MM.1S (cell line): ENCODE data around the gene DPP6.

Source experiments
- DNase-seq: peaks from one replicate; pipeline ENCODE4 v3.0.0-alpha.2; 2015
- H2AFZ ChIP-seq: fragments of 300-600 bp; sonication (generic); 2 replicates; pipeline ENCODE4 v1.6.0; 2016; ENCODE audit warnings: antibody characterized with exemption, low read length
- H3F3A ChIP-seq: fragments of 300-600 bp; sonication (generic); 2 replicates; pipeline ENCODE4 v1.6.1; 2016; ENCODE audit warnings: mild to moderate bottlenecking, antibody characterized with exemption, low read length, moderate library complexity, mixed read lengths; ENCODE audit not compliant: insufficient read depth
- H3K27ac ChIP-seq: fragments of 300-600 bp; sonication (generic); 2 replicates; pipeline ENCODE4 v1.5.1; 2016; ENCODE audit warnings: mild to moderate bottlenecking, low read length
- H3K27me3 ChIP-seq: fragments of 300-600 bp; sonication (generic); replicated peaks from 2 replicates; pipeline ENCODE4 v1.6.0; 2016; ENCODE audit warnings: low read length; ENCODE audit not compliant: insufficient read depth
- H3K36me3 ChIP-seq: fragments of 300-600 bp; sonication (generic); replicated peaks from 2 replicates; pipeline ENCODE4 v1.6.1; 2016; ENCODE audit warnings: mild to moderate bottlenecking, low read length, mixed read lengths; ENCODE audit not compliant: insufficient read depth
- H3K4me1 ChIP-seq: fragments of 300-600 bp; sonication (generic); 2 replicates; pipeline ENCODE4 v1.6.1; 2016; ENCODE audit warnings: low read length, mixed read lengths
- H3K4me2 ChIP-seq: fragments of 300-600 bp; sonication (generic); 2 replicates; pipeline ENCODE4 v1.6.0; 2016; ENCODE audit warnings: low read depth, low read length
- H3K4me3 ChIP-seq: fragments of 300-600 bp; sonication (generic); 2 replicates; pipeline ENCODE4 v1.5.1; 2016; ENCODE audit warnings: low read length, mixed read lengths
- H3K79me2 ChIP-seq: fragments of 300-600 bp; sonication (generic); 2 replicates; pipeline ENCODE4 v1.6.1; 2016; ENCODE audit warnings: mixed run types, low read length, mixed read lengths
- H3K9ac ChIP-seq: fragments of 300-600 bp; sonication (generic); 2 replicates; pipeline ENCODE4 v1.6.1; 2016; ENCODE audit warnings: low read length, mixed read lengths
- H3K9me2 ChIP-seq: fragments of 300-600 bp; sonication (generic); replicated peaks from 2 replicates; pipeline ENCODE4 v1.6.1; 2016; ENCODE audit warnings: mild to moderate bottlenecking, low read length, mixed read lengths; ENCODE audit not compliant: insufficient read depth
- H3K9me3 ChIP-seq: fragments of 300-600 bp; sonication (generic); replicated peaks from 2 replicates; pipeline ENCODE4 v1.6.1; 2016; ENCODE audit warnings: mild to moderate bottlenecking, low read length, mixed read lengths; ENCODE audit not compliant: insufficient read depth
- H4K20me1 ChIP-seq: fragments of 300-600 bp; sonication (generic); 2 replicates; pipeline ENCODE4 v1.6.1; 2016; ENCODE audit warnings: mild to moderate bottlenecking, low read length, moderate library complexity, mixed read lengths; ENCODE audit not compliant: insufficient read depth
- CTCF ChIP-seq: fragments of 300-600 bp; sonication (generic); IDR thresholded peaks from 2 replicates; pipeline ENCODE4 v1.5.1; 2016; ENCODE audit warnings: antibody characterized with exemption, low read length, mixed read lengths
- EZH2 ChIP-seq: fragments of 300-600 bp; sonication (generic); optimal IDR thresholded peaks from 2 replicates; pipeline ENCODE3; 2017; ENCODE audit warnings: low read depth, mild to moderate bottlenecking, antibody characterized with exemption, low read length, mixed read lengths
- EZH2phosphoT487 ChIP-seq: fragments of 300-600 bp; sonication (generic); IDR thresholded peaks from 2 replicates; pipeline ENCODE4 v1.6.1; 2018; ENCODE audit warnings: antibody characterized with exemption, low read length

DPP6 gene

GRCh38 chr7:154409703-154410311 is 357.6 kb downstream of the DPP6 start:
- Histone ChIP-seq H3F3A (no peaks in the 10 kb centered on the region), H4K20me1 (no peaks in the 10 kb centered on the region), H3K27ac (no peak overlapping the region), H3K36me3 (no peaks in the 10 kb centered on the region), H2AFZ (no peak overlapping the region), H3K4me3 (no peak overlapping the region), H3K9me3 (no peaks in the 10 kb centered on the region), H3K27me3 (no peaks in the 10 kb centered on the region), H3K9me2 (no peaks in the 10 kb centered on the region), H3K9ac (no peak overlapping the region), H3K4me1 (no peaks in the 10 kb centered on the region), H3K79me2 (no peaks in the 10 kb centered on the region), H3K4me2 (no peak overlapping the region)
- TF ChIP-seq CTCF: no peak
- DNase-seq: peak; percentile 48

- Histone ChIP-seq H2AFZ (no peak overlapping the region), H3K27ac (no peak overlapping the region), H3K36me3 (no peaks in the 10 kb centered on the region), H3K27me3 (no peaks in the 10 kb centered on the region), H4K20me1 (no peaks in the 10 kb centered on the region), H3K4me3 (no peak overlapping the region), H3K79me2 (no peaks in the 10 kb centered on the region), H3K4me2 (no peak overlapping the region), H3F3A (no peaks in the 10 kb centered on the region), H3K9me3 (no peaks in the 10 kb centered on the region), H3K9ac (no peak overlapping the region), H3K4me1 (no peaks in the 10 kb centered on the region), H3K9me2 (no peaks in the 10 kb centered on the region)
- DNase-seq: no peak
- TF ChIP-seq CTCF (no peak), EZH2 (no peak), EZH2phosphoT487 (no peak)
Measured at GRCh38 chr7:154412105-154412504, 359.9 kb downstream of the DPP6 start.

GRCh38 chr7:154415709-154416399 is 363.7 kb downstream of the DPP6 start:
- H3K9me3 ChIP-seq: no peaks in the 10 kb centered on the region
- no peaks in the 10 kb centered on the region for H3F3A ChIP-seq
- H3K27me3 ChIP-seq: no peaks in the 10 kb centered on the region
- H2AFZ ChIP-seq: no peak overlapping the region
- no peak overlapping the region for H3K27ac ChIP-seq
- no peaks in the 10 kb centered on the region for H3K9me2 ChIP-seq
- H3K4me1 ChIP-seq: no peaks in the 10 kb centered on the region
- TF ChIP-seq CTCF (no peak), EZH2phosphoT487 (no peak), EZH2 (no peak)
- no peak overlapping the region for H3K9ac ChIP-seq
- no peaks in the 10 kb centered on the region for H3K36me3 ChIP-seq
- no peak overlapping the region for H3K4me2 ChIP-seq
- no peak for DNase-seq
- H3K79me2 ChIP-seq: no peaks in the 10 kb centered on the region
- H3K4me3 ChIP-seq: no peak overlapping the region
- H4K20me1 ChIP-seq: no peaks in the 10 kb centered on the region
